HG03439 (cell line): ENCODE data around the gene ZNF764.

Experiments
- ATAC-seq: cut with Tn5 transposase; IDR thresholded peaks from one replicate; pipeline ENCODE4 v1.9.1; 2021; ENCODE audit warnings: mild to moderate bottlenecking, moderate library complexity; ENCODE audit not compliant: unreplicated experiment

Gene ZNF764

GRCh38 chr16:30570636-30571444 lies 12.7 kb upstream of the ZNF764 start:
- no peak for ATAC-seq

- ATAC-seq = no peak
Observed at GRCh38 chr16:30569746-30570635, 11.8 kb upstream of the ZNF764 start.

- ATAC-seq = no peak
Observed at GRCh38 chr16:30569281-30569680, 11.1 kb upstream of the ZNF764 start.

GRCh38 chr16:30567991-30568638 lies 9.9 kb upstream of the ZNF764 start:
- no peak for ATAC-seq

- ATAC-seq = no peak
Observed at GRCh38 chr16:30567160-30567990, 9.2 kb upstream of the ZNF764 start.

GRCh38 chr16:30566531-30566930 lies 8.4 kb upstream of the ZNF764 start:
- no peak for ATAC-seq

- ATAC-seq = no peak
Observed at GRCh38 chr16:30565984-30566383, 7.8 kb upstream of the ZNF764 start.

DNA sequence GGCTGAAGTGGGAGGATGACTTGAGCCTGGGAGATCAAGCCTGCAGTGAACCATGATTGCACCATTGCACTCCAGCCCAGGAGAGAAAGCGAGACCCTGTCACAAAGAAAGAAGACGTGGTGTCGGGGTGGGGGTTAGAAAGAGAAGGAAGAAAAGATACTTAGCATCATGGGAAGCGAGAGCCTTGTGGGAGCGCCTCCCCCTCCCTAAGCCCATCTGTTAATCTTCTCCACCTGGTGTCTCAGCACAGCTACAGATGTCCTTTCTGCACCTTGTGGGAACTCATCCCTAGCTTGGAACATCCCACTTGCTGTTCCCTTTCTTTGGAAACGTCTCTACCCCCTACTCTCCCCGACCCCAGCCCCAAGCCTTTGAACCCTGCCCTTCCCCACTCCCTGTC lies 7.4 kb upstream of the ZNF764 start:
- no peak for ATAC-seq

GRCh38 chr16:30562021-30562420 lies 3.8 kb upstream of the ZNF764 start:
- no peak for ATAC-seq

DNA sequence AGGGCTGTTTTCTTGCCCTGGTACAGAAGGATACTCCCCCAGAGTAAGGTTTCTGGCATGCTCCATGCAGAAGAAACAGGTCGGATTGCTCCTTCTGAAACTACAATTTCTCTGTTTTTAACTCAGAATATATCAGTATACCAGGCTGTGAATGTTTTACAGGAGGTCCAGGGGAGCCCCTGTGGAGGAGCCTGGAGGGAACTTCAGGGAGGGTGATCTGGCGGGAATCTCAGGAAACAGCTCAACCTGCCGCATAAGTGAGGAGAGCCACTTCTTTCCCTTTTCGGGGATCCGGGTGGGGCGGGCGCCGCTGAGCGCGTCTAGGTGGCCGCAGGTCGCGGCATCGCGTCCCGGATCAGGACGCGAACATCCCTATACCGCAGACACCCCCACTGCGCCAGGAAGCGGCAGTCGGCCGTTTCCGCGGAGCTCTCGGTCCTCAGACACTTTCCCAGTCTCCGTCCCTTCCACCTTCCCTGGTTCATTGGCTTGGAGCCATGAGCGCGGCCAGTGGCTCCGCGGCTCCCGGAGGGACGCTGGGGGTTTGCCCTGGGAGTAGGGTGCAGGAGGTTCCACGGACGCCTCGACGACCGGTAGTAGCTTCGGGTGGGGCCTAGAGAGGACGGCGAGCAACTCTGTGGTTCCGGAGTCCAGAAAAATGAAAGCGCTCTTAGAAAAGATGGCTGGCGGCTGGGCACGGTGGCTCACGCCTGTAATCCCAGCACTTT lies 3.1 kb upstream of the ZNF764 start:
- no peak for ATAC-seq

GRCh38 chr16:30559690-30560089 lies 1.5 kb upstream of the ZNF764 start:
- no peak for ATAC-seq

DNA sequence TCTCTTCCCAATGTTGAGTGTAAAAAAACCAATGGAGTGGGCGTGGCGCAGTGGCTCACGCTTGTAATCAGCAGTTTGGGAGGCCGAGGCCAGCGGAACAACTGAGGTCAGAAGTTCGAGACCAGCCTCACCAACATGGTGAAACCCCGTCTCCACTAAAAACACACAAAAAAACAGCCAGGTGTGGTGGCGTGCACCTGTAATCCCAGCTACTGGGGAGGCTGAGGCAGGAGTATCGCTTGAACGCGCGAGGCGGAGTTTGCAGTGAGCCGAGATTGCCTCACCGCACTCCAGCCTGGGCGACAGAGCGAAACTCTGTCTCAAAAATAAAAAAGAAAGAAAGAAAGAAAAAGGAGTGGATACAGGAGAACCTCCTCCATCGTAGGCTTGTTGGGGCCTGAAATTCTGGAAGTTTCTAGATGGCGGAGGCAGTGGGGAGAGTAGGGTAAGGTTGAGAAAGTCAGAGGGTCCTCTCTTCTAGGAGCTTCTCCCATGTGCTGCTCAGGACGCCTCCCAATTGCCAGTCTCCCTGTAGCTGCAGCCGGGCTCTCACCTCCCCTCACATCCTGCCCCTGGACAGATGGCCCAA lies 709 bp upstream of the ZNF764 start:
- ATAC-seq = no peak

- ATAC-seq = peak; percentile 19
Observed at GRCh38 chr16:30557707-30557956, 542 bp downstream of the ZNF764 start.

DNA sequence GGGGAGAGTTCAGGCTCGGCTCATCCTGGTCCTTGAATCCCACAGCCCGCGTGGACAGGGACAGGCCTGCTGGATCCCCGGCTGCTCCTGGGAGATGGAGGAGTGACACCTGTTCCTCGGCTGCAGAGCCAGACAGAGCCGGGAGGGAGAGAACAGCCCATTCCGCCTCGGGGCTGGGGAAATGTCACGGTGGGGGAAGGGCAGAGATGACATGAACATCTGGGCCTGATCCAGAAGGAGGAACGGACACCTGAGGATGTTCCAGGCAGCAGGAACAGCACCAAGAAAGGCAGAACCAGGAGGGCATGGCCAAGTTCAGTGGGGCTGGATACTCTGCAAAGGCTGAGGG lies 2.1 kb downstream of the ZNF764 start:
- ATAC-seq = no peak

- ATAC-seq = no peak
Observed at GRCh38 chr16:30555315-30556124, 2.7 kb downstream of the ZNF764 start.

GRCh38 chr16:30554557-30555314 lies 3.4 kb downstream of the ZNF764 start:
- no peak for ATAC-seq

DNA sequence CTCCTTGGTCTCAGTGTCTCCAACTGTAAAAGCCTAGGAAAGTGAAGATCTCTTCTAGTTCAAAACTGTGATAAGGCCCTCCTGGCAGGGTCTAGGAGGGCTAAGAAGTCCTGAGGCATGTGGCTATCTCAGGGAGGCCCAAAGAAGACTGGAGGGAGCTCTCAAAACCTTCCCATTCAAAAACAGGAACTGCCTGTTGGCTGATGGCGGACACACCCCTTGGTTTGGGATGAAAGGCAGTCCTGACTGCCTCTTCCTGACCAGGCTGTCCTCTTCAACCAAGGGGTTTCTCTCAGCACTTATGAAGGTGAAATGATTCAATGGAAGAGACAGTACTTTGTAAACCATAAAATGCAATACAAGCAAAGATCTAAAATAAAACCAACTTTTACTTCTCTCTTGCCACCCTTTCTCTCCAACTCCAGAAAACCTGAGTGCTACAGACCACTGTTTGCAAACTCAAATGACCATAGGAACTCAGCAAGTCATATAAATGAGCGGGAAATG lies 4.7 kb downstream of the ZNF764 start:
- no peak for ATAC-seq

DNA sequence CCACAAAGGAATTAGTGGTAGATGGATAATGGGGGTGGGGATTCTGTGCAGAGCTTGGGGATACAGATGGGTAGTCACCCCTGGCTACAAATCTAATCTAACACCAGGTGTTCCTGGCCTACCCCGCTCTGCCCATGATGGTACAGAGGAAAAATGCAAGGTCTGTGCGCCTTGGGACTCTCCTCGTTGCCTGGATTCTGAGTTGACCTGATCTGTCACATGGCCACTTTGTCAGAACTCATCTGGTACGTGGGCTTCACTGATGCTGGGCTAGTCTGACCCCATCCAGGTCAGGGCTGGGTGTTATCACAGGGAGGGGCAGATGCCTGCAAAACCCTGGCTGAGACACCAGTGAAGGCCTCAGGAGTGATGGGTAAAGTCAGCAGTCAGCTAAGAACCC lies 5.2 kb downstream of the ZNF764 start:
- ATAC-seq = no peak
